Transverse colon (tissue), 3 donors: ENCODE data around the gene TENM4.

Experiments used
- POLR2A ChIP-seq: fragments of 450-650 bp; IDR thresholded peaks from one replicate; pipeline ENCODE4 v1.6.1; 2016; ENCODE audit warnings: antibody characterized with exemption, mild to moderate bottlenecking, moderate library complexity
- POLR2AphosphoS5 ChIP-seq, 3 donors: sonication (generic); formaldehyde crosslinking; IDR thresholded peaks; one replicate each; pipeline ENCODE4 v1.6.1; 2016; ENCODE audit warnings: antibody characterized with exemption in 3 of 3

DNA sequence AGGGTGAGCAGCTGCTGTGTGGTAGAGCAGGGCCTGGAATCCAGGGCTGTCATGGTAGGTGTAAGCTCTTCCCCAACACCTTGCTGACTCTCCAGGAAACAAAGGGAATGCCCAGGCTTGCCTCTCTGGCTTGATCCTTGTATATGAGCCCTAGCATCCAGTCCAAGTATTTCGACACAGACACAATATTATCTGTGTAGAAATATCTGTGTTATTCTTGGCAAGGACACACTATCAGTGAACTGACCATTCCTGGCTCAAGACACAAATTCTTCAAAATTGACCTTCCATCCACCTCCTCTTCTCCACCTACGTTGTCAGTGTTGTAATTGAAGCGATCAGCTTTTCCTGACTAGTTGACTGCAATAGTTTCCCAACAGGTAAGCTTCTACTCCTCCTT lies 554.2 kb downstream of the TENM4 start:
- TF ChIP-seq POLR2A (no peak), POLR2AphosphoS5 (IDR thresholded peaks at IDR 0.05) (no peak)
